H1 (cell line): ENCODE data around the gene AGT. TPM values are rescaled to one million over a fixed set of nuclear protein-coding genes. Genes with fewer than 3 reads are reported as not detected.

ENCODE experiments used
- JUND ChIP-seq: IDR thresholded peaks from 2 replicates; pipeline ENCODE4 v1.6.1; 2011; ENCODE audit warnings: mild to moderate bottlenecking, improper control_type of control experiment, low read length
- NANOG ChIP-seq: IDR thresholded peaks from 2 replicates; pipeline ENCODE4 v1.6.1; 2011; ENCODE audit warnings: low read length, low read depth, mild to moderate bottlenecking, inconsistent platforms; ENCODE audit not compliant: insufficient read depth, poor library complexity, severe bottlenecking
- RFX5 ChIP-seq: IDR thresholded peaks from 2 replicates; pipeline ENCODE4 v1.6.1; 2011; ENCODE audit warnings: low read depth, low read length, improper control_type of control experiment, borderline replicate concordance
- polyA plus RNA-seq, 7 experiments: library from polyadenylated mRNA; depleted of rRNA in 3 of 7; stranded (reverse) in 5 of 7; unstranded in 2 of 7; fragments of >200 nt in 5 of 7; fragments of 200-250 nt in 2 of 7; gene quantifications; 1 replicate in 5 of 7; 2 replicates in 1 of 7; 4 replicates in 1 of 7; pipeline versions ENCODE4 v1.2.1 to v1.2.3, GENCODE V29; 2011 to 2013; ENCODE audit warnings: missing spikeins in 2 of 7, mixed read lengths in 2 of 7
- total RNA-seq: library from RNA; stranded (reverse); fragmentation: NEBNext Ultra II Directional; extraction: Animal tissue kit (Norgen Biotek cat#: 25700); gene quantifications from 2 replicates; pipeline ENCODE4 v1.2.1, GENCODE V29; 2021
- TF ChIP-seq, protein P1 (sequence below): IDR thresholded peaks from 2 replicates; pipeline ENCODE4 v1.6.1; 2011; ENCODE audit warnings: low read depth, mild to moderate bottlenecking, low read length; ENCODE audit not compliant: insufficient read depth

AGT gene
- total and polyA plus RNA-seq, 2 of the 8 experiments (the other 6 are each of a cell fraction or from before 2014, with no cell fraction given), result 0.20 TPM; not detected in 1

GRCh38 chr1:230707732-230708630, 5.9 kb downstream of the AGT start (continued):
- TF ChIP-seq, protein P1, sequence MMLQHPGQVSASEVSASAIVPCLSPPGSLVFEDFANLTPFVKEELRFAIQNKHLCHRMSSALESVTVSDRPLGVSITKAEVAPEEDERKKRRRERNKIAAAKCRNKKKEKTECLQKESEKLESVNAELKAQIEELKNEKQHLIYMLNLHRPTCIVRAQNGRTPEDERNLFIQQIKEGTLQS, result no peak
- no peak for TF ChIP-seq RFX5
- TF ChIP-seq NANOG, result no peak
- TF ChIP-seq JUND, result no peak
